22Rv1 (cell line): ENCODE results near the gene MTARC1.

Source experiments
- H3K27ac ChIP-seq: fragments of 450-650 bp; 2 replicates; pipeline ENCODE4 v1.5.1; 2017
- CTCF ChIP-seq: fragments of 450-650 bp; IDR thresholded peaks from 2 replicates; pipeline ENCODE4 v1.5.1; 2017; ENCODE audit warnings: mild to moderate bottlenecking
- ZFX ChIP-seq: fragments of 450-650 bp; IDR thresholded peaks from 2 replicates; pipeline ENCODE4 v1.6.1; 2017; ENCODE audit warnings: antibody characterized with exemption, borderline replicate concordance

Gene MTARC1

GRCh38 chr1:220775240-220775853 lies 11.4 kb upstream of the MTARC1 start:
- TF ChIP-seq ZFX (no peak), CTCF (peak; percentile 99)
- no peak overlapping the region for H3K27ac ChIP-seq

GRCh38 chr1:220776254-220776653 lies 10.5 kb upstream of the MTARC1 start:
- no peak overlapping the region for H3K27ac ChIP-seq
- no peak for TF ChIP-seq CTCF
- TF ChIP-seq ZFX: no peak

- no peak overlapping the region for H3K27ac ChIP-seq
- TF ChIP-seq ZFX: no peak
- TF ChIP-seq CTCF: peak; percentile 98
Measured at GRCh38 chr1:220776720-220777326, 9.9 kb upstream of the MTARC1 start.

- no peak overlapping the region for H3K27ac ChIP-seq
- TF ChIP-seq CTCF (no peak), ZFX (no peak)
Measured at GRCh38 chr1:220783453-220783852, 3.3 kb upstream of the MTARC1 start.

GRCh38 chr1:220784751-220785150 lies 2.0 kb upstream of the MTARC1 start:
- no peak for TF ChIP-seq CTCF
- TF ChIP-seq ZFX: no peak
- H3K27ac ChIP-seq: peak overlapping the region; percentile 96

- no peak for TF ChIP-seq CTCF
- no peak for TF ChIP-seq ZFX
- H3K27ac ChIP-seq: peak overlapping the region; percentile 96
Measured at GRCh38 chr1:220785166-220786056, 1.3 kb upstream of the MTARC1 start.

- TF ChIP-seq CTCF: no peak
- TF ChIP-seq ZFX: no peak
- peak overlapping the region; percentile 96 for H3K27ac ChIP-seq
Measured at GRCh38 chr1:220786057-220786336, 716 bp upstream of the MTARC1 start.
